Stimulated activated CD8-positive, alpha-beta memory T cell treated with anti-CD3 and anti-CD28 coated beads, Interleukin-12 subunit alpha, Interleukin-12 subunit beta, amount 100 ng/mL, for 24 hours (primary cell): ENCODE data around the gene POMT2.
"Not testable (repeated sequence)": the region's sequence is repeated elsewhere in the genome, so short reads cannot be mapped to it uniquely, and the experiment has no call there.

Experiments
- DNase-seq: peaks from one replicate; pipeline ENCODE4 v3.0.0-alpha.2; 2020; ENCODE audit errors: extremely low read depth

Gene POMT2

GRCh38 chr14:77301103-77301502 lies 19.6 kb downstream of the POMT2 start:
- DNase-seq, result no peak

GRCh38 chr14:77299771-77300170 lies 20.9 kb downstream of the POMT2 start:
- no peak for DNase-seq

DNA sequence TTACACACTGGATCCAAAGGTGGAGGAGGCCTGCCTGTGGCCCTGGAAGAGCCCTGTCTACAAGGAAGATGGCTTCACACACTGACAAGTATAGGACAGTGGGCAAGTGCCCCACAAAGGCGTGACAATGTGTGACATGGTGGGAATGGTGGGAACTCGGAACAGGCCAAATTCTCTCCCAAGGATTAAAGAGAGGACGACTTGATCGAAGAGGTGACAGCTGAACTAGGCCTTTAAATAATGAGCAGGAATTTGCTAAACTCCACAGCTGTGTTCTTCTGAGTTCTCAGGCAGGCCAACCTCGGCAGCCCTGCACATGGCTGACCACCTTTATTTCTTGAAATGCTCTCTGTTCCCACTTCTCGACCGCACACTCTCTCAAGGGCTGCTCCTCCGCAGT lies 23.8 kb downstream of the POMT2 start:
- no peak for DNase-seq

GRCh38 chr14:77296155-77296554 lies 24.5 kb downstream of the POMT2 start:
- no peak for DNase-seq

GRCh38 chr14:77290705-77291104 lies 30.0 kb downstream of the POMT2 start:
- DNase-seq, result no peak

GRCh38 chr14:77286576-77286975 lies 34.1 kb downstream of the POMT2 start:
- no peak for DNase-seq

- DNase-seq, result no peak
Observed at GRCh38 chr14:77284466-77284865, 36.2 kb downstream of the POMT2 start.

GRCh38 chr14:77284066-77284465 lies 36.6 kb downstream of the POMT2 start:
- DNase-seq, result no peak

GRCh38 chr14:77281852-77282410 lies 38.8 kb downstream of the POMT2 start:
- DNase-seq, result no peak

GRCh38 chr14:77280921-77281320 lies 39.8 kb downstream of the POMT2 start:
- DNase-seq, result not testable (repeated sequence)

DNA sequence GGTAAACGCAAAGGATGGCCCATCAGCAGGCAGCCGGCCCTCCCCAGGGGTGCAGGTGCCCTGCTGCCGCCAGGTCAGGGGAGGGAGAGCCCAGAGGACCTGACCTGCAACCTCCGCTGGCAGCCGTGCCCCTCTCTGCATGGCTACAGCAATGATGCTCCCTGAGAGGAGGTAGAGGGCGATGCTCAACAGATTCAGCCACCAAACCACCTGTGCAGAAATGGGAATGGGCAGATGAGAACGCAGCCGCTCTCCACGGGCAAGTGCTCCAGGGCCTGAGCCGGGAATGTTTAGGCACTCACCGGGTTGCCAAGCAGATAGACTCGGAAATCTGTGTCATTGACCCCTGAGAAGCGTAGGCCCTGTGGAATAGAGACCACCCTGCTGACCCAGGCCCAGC lies 41.0 kb downstream of the POMT2 start:
- DNase-seq, result no peak

GRCh38 chr14:77278461-77279230 lies 42.0 kb downstream of the POMT2 start:
- no peak for DNase-seq

DNA sequence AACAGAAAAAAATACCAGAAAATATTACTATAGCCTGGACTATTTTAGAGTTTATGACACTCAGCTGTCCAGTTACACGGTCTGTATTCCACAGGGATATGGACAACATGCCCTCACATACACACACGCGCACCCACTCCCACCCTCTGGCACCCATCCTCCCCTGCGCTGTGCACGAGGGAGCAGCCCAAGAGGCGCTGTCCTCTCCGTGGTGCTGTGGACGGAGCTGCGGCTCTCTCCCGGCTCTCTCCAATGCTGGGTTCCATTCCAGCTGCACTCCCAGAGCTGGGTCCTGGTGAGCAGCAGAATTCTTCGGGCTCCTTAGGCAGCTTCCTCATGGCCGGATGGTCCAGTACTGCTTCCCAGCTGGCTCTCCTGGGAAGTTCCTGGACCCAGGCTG lies 43.7 kb downstream of the POMT2 start:
- DNase-seq, result no peak

- no peak for DNase-seq
Observed at GRCh38 chr14:77276295-77276935, 44.3 kb downstream of the POMT2 start.

DNA sequence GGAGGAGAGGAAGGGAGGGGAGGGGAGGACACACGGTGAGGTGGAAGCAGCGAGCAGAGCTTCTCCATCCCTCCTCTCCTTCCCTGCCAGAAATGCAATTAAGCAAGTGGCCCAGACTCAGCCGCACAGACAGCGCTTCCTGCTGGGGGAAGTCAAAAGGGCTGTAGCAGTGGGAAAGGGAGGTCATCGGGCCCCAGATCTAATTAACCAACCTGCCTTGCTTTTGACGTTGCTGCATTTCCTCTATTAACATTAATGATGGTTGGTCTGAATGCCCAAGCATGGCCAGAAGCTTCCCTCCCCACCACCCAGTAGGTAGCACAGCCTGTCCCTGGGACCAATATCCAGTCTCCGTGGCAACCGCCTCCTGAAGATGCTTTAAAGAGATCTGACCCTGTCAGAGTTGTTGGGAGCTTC lies 45.1 kb downstream of the POMT2 start:
- no peak for DNase-seq

- no peak for DNase-seq
Observed at GRCh38 chr14:77275041-77275580, 45.6 kb downstream of the POMT2 start.

- DNase-seq, result no peak
Observed at GRCh38 chr14:77273796-77274195, 46.9 kb downstream of the POMT2 start.

DNA sequence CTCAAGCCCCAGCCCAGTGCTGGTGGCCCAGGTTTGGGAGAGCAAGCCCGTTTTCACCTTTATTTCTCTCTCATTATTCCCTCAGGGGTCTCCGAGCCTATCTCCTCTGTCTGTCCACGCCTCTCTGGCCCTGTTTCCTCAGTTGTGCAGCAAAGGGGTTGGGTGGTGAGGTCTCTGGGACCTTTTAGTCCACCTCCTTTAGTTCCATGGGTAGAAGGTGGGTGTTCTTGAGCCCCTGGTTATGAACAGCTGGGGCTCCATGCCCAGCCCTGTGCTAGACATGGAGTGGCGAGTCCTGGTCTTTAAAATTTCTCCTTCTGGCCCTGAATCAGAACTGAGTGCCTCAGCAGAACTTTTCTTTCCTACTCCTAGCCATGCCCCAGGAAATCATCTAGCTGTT lies 48.4 kb downstream of the POMT2 start:
- no peak for DNase-seq

GRCh38 chr14:77271113-77271710 lies 49.5 kb downstream of the POMT2 start, which contains the start of gene NGB:
Gene NGB, minus strand, starts transcription at chr14:77271206. Its CDS starts 269 bp downstream, at chr14:77270937.
- no peak for DNase-seq

- no peak for DNase-seq
Observed at GRCh38 chr14:77270361-77271112, 50.1 kb downstream of the POMT2 start.

GRCh38 chr14:77268989-77269600 lies 51.6 kb downstream of the POMT2 start:
- no peak for DNase-seq
